Astrocyte of the cerebellum (primary cell): ENCODE results near the gene ZNF776.
A peak's percentile ranks its signal among the peaks of the same experiment; 100 is the strongest.

Experiments used
- DNase-seq: peaks from one replicate; pipeline ENCODE4 v3.0.0-alpha.2; 2011; ENCODE audit warnings: low read depth
- H3K4me3 ChIP-seq: 2 replicates; pipeline ENCODE4 v1.5.1; 2011; ENCODE audit warnings: mild to moderate bottlenecking, low read depth, low read length, moderate library complexity
- CTCF ChIP-seq: IDR thresholded peaks from 2 replicates; pipeline ENCODE4 v1.5.1; 2012; ENCODE audit warnings: low read length, low read depth, moderate library complexity, mild to moderate bottlenecking; ENCODE audit errors: missing control alignments
- in situ Hi-C: cut with HindIII; loops from 2 replicates; pipeline ENCODE4 v1.10.0; 2017; ENCODE audit warnings: low sequenced_read_pairs

Gene ZNF776

GRCh38 chr19:57754091-57754673 is 7.6 kb downstream of the ZNF776 start:
- no peak for DNase-seq
- no peak overlapping the region for H3K4me3 ChIP-seq
- in situ Hi-C loops, result no loop called here
- TF ChIP-seq CTCF, result no peak

- no peak overlapping the region for H3K4me3 ChIP-seq
- in situ Hi-C loops, result no loop called here
- TF ChIP-seq CTCF, result no peak
- no peak for DNase-seq
Observed at GRCh38 chr19:57755031-57755430, 8.4 kb downstream of the ZNF776 start.

GRCh38 chr19:57757941-57758340 is 11.3 kb downstream of the ZNF776 start:
- no peak for TF ChIP-seq CTCF
- in situ Hi-C loops, result no loop called here
- DNase-seq, result no peak
- H3K4me3 ChIP-seq, result no peak overlapping the region

- no peak for DNase-seq
- TF ChIP-seq CTCF, result no peak
- in situ Hi-C loops, result no loop called here
- H3K4me3 ChIP-seq, result no peak overlapping the region
Observed at GRCh38 chr19:57759096-57759495, 12.5 kb downstream of the ZNF776 start.

GRCh38 chr19:57769345-57770131 is 22.9 kb downstream of the ZNF776 start, which contains the start of gene ZNF586:
Gene ZNF586, plus strand, starts transcription at chr19:57769676. Its CDS starts 167 bp downstream, at chr19:57769843.
- no peak for TF ChIP-seq CTCF
- DNase-seq, result peak; percentile 86
- in situ Hi-C loops, result no loop called here
- H3K4me3 ChIP-seq, result peak within 1 kb of the TSS; percentile 72

- no peak overlapping the region for H3K4me3 ChIP-seq
- TF ChIP-seq CTCF, result no peak
- DNase-seq, result no peak
- in situ Hi-C loops, result no loop called here
Observed at GRCh38 chr19:57771417-57771816, 24.8 kb downstream of the ZNF776 start.
